HG02678 (cell line): ENCODE data around the gene NF1.
A peak's percentile ranks its signal among the peaks of the same experiment; 100 is the strongest.
"Not testable (repeated sequence)": the region's sequence is repeated elsewhere in the genome, so short reads cannot be mapped to it uniquely, and the experiment has no call there.

Source experiments
- ATAC-seq: cut with Tn5 transposase; IDR thresholded peaks from one replicate; pipeline ENCODE4 v1.9.1; 2021; ENCODE audit warnings: mild to moderate bottlenecking, moderate library complexity; ENCODE audit not compliant: unreplicated experiment

Gene NF1, protein sequence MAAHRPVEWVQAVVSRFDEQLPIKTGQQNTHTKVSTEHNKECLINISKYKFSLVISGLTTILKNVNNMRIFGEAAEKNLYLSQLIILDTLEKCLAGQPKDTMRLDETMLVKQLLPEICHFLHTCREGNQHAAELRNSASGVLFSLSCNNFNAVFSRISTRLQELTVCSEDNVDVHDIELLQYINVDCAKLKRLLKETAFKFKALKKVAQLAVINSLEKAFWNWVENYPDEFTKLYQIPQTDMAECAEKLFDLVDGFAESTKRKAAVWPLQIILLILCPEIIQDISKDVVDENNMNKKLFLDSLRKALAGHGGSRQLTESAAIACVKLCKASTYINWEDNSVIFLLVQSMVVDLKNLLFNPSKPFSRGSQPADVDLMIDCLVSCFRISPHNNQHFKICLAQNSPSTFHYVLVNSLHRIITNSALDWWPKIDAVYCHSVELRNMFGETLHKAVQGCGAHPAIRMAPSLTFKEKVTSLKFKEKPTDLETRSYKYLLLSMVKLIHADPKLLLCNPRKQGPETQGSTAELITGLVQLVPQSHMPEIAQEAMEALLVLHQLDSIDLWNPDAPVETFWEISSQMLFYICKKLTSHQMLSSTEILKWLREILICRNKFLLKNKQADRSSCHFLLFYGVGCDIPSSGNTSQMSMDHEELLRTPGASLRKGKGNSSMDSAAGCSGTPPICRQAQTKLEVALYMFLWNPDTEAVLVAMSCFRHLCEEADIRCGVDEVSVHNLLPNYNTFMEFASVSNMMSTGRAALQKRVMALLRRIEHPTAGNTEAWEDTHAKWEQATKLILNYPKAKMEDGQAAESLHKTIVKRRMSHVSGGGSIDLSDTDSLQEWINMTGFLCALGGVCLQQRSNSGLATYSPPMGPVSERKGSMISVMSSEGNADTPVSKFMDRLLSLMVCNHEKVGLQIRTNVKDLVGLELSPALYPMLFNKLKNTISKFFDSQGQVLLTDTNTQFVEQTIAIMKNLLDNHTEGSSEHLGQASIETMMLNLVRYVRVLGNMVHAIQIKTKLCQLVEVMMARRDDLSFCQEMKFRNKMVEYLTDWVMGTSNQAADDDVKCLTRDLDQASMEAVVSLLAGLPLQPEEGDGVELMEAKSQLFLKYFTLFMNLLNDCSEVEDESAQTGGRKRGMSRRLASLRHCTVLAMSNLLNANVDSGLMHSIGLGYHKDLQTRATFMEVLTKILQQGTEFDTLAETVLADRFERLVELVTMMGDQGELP (N-terminal part only)

DNA sequence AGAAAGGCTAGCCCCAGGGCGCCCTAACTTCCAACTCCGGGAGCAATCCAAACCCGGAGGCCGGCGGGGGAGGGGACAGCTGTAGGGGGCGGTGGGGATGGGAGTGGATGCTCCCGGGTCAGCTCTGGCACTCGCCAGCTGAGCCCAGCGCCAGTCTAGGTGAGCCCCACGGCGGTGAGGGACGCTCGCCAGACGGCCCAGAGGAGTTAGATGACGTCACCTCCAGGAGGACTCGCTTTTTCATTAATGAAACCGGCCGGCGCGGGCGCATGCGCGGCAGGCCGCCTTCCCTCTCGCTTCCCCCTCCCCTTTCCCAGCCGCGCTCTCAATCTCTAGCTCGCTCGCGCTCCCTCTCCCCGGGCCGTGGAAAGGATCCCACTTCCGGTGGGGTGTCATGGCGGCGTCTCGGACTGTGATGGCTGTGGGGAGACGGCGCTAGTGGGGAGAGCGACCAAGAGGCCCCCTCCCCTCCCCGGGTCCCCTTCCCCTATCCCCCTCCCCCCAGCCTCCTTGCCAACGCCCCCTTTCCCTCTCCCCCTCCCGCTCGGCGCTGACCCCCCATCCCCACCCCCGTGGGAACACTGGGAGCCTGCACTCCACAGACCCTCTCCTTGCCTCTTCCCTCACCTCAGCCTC, at the start of gene NF1:
TSS of gene NF1 (plus strand) at position 378 of the 636 bp plus-strand sequence. CDS start 333 bp downstream, outside the sequence.
- ATAC-seq = peak; percentile 85

DNA sequence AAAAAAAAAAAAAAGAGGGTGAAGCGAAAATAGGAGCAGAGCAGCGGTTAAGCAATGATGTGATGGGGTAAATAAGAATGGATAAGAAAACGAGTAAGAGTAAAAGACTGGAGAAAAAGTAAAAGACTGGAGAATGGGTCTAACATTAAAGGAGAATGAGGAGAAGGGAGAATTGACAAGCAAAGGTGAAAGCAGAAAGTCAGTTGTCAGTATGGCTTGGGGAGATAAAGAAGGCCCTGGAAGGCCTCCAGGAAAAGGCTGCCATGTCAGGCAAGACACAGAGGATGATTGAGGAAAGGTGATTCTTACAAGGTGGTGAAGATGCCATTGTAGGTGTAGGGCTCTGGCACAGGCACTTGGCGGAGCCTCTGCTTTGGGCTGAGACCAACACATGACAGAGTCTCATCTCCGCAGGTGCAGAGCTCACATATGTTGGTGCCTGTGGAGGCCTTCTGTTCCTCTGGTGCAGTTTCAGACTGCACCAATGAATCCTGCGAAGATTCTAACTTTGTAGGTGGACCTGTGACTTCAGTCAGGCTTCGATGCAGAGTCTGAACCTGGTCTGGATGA, 47.8 kb upstream of the NF1 start:
- ATAC-seq = not testable (repeated sequence)

DNA sequence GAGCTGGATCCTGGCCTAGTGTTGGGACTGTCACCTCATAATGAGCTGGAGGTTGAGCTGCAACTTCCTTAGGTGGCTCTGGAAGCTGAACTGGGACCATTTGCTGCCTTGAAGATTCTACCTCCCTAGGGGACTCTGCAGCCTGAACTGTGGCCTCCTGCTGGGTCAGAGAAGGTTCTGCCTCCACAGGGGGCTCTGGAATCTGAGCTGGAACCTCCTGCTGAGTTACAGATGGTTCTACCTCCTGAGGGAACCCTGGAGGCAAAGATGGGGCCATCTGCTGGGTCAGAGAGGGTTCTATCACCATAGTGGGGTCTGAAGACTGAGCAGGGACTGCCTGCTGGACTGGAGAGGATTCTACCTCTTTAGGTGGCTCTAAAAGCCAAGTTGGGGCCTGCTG, 46.6 kb upstream of the NF1 start:
- ATAC-seq = no peak

DNA sequence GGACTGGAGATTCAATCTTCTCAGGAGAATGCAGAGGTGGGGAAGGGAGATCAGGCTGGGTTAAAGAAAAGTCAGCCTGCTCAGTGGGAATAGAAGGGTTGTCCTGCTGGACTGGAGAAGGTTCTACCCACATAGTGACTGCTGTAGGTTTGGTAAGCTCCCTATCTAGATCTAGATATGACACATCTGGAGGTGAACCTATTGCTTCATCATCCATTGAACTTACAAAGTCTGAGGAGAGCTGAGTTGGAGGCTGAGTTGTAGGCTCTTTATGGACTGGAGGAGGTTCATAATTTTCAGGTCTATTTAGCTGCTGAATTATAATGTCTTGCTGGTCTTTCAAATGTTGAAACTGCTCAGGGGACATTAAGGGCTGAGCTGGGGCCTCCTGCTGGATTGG, 46.0 kb upstream of the NF1 start:
- no peak for ATAC-seq

DNA sequence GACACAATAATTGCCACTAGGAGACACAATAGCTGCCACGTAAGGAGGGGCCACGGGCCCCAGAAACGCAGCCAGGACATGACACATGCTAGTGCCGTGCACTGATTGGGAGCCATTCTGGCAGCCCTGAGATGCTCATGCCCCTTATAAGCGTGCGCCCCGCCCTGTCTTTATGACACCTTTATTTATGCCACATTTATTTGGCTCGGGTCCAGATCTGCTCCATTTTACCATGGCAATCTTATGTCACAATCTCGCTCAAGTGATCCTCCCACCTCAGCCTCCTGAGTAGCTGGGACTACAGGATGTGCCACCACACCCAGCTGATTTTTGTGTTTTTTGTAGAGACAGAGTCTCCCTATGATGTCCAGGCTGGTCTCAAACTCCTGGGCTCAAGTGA, 43.8 kb upstream of the NF1 start:
- ATAC-seq = no peak

DNA sequence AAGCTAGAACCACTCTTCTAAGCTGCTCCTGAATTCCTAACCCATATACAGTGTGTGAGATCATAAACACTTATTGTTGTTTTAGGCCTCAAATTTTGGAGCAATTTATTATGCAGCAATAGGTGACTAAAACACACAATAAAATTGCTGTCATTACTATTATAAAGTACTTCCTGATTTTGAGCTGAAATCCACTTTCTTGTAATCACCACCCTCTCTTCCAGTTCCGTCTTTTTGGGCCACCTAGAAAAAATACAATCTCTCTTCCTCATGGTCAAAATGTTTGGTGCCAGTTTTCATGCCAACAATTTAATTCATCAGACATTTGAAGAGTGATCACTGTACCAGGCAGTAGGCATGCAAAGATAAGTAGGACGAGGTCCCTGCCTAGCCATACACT, 43.3 kb upstream of the NF1 start:
- no peak for ATAC-seq

DNA sequence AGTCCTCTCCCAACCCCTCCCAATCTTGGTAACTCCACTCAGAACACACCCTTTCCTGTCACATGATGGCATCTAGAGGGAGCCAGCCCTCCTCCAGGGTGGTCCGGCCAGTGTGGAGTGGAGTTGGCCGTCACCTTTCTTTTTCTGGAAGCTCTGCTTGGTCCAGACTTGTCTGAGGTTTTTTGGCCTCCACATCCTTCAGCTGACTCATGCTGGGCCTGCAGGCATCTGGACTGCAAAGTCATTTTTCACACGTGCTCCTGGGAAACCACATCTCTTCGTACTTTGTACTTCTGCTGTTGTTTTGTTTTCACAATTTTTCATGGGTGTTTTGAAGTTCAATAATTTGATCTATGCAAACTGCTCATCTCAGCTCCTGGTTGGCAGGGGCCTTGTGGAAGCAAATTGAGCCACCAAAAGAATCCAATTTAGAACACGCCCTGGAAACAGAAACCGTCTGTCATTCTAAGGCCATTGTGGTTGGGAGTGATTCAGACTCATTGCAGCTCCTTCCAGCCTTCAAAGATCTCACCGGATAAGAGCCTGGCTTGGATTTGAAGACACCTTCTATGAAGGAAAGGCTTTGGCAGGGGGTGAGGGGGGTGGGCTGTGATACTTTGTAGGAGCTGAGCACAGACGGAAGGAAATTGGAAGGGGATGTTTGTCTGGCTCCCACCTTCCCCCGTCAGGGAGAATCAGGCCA, 42.4 kb upstream of the NF1 start:
- ATAC-seq = no peak

DNA sequence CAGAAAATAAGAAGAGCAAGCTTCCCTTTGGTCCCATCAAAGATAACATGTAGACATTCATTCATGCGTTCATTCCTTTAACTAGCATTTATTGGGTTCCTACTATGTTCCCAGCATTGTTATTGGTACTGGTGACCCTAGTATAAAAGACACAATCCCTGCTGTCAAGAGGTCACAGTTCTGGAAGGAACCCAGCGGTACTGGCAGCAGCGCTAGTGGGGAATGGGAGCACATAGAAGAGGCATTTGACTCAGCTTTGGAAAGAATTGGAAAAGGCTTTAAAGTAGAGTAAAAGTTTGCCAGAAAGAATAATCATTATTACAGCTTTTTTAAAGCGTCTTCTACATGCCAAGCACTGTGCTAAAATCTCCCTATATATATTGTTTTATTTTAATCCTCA, 41.7 kb upstream of the NF1 start:
- ATAC-seq = no peak

DNA sequence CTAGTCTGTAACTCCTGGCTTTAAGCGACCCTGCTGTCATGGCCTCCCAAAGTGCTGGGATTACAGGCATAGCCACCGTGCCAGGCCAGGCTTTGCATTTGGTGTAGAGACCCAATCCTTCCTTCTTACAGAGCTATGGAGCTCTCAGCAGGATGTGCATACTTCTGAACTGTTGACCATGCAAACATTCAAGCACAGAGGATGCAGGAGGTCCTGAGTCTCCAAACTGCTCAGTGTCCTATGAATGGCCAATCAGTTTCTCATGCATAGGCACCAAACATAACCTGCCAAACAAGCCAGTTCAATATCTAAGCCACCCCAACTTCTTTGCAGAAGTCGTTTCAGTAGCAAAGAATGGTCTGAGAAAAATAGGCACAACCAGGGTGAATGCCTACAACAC, 40.0 kb upstream of the NF1 start:
- no peak for ATAC-seq

DNA sequence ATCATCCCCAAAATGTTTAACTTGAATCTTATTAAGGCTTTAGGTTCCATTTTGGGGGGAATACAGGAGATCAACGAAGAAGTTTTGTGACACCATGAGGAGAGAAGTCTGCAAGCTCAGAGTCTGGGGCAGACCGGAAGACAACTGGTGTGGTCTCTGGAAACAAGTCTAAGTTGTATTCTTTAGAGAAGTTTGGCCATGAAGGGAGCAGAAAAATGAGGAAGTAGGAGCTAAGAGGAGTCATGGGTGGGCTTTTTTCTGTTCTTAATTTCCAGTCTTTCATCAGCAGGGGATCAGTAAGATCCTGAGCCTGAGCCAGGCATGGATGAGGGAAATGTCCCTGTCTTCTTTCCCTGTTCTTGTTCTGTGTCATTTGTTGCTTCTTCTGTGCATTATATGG, 35.8 kb upstream of the NF1 start:
- no peak for ATAC-seq

DNA sequence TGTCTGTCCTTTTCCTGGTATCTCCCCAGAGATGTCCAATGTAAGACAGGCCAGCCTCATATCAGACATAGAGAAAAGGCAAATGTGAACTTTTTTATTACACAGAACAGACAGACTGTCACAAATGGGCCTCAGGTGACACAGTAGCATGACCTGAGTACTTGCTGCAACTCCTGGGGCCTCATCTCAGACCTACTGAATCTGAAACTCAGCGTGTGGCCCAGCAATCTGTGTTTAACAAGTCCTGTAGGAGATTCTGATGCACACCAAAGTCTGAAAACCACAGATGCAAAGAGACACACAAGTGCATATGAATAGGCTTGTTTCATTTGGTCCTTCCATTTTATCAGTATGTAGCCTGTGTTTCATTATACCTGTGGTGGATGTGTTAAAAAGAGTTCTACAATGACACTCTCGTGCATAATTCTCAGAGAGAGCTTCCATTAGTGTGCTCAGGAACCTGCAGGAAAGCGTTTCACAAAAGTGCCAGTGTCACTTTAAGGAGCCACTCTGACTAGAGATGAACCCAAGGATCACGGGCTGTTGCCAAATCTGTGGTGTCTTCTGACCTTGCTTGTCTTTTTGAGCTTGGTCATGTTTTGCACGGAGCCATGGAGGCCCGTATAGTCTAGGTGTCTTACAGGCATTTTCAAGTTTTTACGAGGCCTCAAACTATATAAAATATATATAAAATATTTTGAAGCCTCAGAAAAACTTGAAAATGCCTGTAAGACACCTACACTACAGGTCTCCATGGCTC, 33.8 kb upstream of the NF1 start:
- ATAC-seq = no peak

DNA sequence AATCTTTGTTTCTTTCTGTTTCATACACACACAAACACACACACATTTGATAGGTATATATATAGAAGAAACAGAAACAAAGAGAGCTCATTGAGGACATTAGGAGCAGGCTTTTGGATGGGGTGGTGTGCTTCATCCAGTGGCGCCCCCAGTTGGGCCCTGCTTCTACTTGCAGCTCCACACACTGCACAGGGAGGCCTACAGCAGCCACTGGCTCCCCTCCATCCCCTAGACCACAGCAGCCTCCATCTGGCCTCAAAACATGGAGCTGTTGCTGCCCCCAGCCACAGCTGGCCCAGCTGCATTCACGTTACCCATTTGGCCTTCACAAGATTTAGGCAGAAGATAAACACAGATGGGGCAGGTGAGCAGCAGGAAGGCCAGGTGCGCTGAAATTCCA, 33.1 kb upstream of the NF1 start:
- no peak for ATAC-seq

DNA sequence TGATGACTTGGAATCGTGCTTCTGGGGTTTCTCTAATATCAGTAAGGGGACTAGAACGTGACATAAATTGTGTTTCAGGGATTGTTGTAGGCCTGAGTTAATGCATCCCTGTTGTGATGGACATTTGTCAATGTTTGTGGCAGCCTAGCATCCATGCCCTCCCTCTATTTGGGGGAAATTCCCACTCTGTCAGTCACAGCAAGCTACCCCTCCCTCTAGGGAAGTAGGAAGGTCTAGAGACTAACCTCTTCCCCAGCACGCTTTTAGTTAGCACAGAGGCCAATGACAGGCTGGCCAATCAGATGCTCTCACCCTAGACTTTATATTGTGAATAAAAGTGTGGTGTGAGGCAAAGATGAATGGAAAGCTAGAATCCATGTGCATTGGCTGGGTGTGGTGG, 32.4 kb upstream of the NF1 start:
- ATAC-seq = no peak

DNA sequence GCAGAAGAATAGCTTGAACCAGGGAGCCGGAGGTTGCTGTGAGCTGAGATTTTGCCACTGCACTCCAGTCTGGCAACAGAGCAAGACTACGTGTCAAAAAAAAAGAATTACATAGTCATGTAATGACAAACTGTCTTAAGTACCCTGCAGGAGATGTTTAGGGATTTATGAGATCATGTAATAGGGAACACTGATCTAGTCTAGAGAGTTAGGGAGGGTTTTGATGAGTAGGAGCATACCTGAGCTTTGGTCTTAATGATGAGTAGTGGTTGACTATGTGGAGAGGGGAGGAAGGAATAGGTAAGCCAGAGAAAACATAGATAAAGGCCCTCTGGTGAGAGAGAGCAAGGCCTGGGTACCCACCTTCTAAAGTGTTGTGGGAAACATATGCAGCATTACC, 30.1 kb upstream of the NF1 start:
- ATAC-seq = no peak

DNA sequence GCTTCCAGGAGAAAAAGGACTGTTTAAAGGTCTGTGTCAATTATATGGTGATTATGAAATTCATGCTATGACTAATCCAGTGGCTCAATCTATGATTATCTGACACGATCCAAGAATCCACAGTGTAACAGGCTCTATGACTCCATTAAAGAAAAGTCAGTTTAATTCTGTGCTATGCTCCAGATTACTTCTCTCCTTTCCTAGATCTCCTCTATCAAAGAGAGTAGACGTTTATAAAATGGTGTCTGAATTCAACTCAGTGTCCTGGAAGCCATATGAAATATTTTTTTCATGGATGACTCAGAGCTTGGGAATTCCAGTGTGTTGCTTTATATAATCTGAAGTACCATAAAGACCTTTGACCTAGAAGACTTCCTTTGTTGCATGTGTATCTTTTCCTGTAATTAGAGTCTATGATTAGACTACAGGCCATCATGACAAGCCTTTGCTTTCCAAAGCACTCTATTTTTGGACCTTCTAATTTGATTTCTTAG, 27.0 kb upstream of the NF1 start:
- no peak for ATAC-seq

DNA sequence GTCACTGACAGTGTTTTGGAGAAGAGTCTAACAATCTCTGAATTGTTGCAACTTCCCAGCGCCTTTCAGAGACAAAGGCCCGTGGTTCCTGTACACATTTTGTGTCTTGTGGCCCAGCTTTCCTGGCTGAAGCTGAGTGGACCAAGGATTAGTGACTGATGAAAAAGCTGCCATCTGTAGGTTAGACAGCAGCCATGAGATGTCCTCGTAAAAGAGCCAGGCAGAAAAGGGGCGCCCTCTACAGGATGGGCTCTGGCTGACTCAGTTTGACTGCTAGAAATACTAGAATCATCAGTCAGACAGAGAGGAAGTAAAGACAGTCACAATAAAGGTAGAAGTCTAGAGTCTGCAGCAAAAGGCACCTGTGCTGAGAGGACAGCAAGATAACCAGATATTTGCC, 26.5 kb upstream of the NF1 start:
- no peak for ATAC-seq

DNA sequence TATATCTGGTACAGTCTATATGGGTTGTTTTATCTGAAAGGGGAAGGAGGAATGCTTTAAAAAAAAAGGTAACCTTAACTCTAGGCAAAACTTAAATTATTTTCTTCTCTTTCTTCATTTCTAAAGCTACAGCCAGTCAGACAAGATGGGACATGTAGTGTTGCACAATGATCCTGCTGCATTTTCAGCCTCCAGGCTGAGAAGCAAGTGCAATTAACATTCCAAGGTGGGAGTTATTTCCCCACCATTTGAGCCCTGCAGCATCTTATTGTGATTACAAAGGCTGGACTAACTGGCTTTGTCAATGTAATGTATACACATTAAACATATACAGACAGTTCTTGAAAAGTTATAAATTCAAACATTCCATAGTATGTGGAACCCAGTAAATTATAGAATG, 22.6 kb upstream of the NF1 start:
- ATAC-seq = no peak

DNA sequence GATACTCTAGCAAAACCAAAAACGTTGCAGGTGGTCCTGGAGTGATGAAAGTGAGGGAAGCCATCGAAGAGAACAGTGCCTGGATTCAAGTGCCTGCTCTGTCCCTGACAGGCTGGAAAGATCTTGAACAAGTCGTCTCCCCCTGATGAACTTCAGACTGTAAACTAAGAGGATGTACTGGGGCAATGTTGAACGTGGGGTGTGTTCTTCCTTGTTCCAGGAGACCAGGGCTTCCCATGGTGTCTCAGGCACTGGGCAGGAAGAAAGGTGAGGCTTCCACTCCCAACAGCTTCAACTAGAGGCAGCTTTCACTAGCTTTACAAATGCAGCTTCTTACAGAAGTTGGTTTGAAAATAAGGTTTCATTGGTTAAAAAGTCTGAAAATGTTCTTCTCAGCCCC, 21.4 kb upstream of the NF1 start:
- no peak for ATAC-seq
